ENCODE measurements around the gene SNAI3.

Gene SNAI3

DNA sequence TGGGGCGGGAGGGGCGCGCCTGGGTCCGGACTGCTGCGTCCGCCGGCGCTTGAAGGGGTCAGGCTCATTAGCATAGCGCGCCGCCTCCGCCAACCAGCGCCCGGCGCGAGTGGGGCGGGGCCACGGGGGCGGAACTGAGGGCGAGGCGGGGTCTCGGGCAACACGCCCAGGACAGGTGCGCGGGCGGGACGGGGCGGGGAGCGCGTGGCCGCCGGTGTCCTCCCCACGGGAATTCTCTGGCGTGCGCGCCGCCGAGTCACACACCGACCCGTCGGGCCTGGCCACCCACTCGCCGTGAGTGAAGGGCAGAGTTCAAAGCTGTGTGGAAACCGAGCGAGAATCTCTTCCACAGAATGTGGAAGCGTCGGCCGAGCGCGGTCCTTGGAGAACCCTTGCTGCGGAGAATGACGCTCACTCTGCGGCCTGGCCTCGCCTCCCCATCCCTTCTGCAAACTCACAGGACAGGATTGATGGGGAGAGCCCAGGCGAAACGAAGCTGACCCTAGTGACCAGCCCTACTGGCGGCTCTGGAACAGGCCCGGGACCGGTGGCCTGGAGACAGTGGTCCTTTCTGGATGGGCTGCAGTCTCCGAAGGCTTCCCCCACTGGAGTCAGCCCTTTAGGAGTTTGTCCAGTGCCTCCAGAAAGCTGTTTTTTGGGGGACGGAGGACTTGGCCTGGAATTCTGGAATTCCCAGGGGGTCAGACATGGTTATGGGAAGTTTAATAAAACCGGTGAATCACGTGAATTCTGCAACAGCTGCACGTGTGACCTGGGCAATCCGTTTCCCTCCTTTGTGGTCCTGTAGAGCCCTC lies at the start of gene SNAI3:
TSS of gene SNAI3 (minus strand) at position 69 of the 815 bp plus-strand sequence. CDS start 101 bp downstream, outside the sequence.
- DNase-seq (ENCODE audit: low spot score): no peak

DNA sequence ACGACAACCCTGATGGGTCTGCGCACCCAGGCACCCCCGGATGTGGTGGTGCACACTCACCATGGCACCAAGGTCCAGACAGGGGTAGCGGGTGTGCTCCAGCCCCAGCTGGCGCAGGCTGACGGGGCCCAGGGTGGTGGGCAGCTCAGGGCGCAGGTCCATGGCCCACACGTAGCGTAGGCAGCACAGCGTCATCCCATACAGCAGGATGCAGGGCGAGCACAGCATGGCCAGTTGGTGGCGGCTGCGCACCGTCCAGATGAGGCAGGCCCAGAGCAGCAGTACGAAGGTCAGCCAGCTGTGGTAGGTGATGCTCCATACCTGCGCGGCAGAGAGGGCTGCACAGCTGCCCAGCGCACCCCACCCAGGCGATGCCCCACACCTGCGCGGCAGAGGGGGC lies 49.8 kb upstream of the SNAI3 start:
- DNase-seq (ENCODE audit: low spot score): no peak

DNA sequence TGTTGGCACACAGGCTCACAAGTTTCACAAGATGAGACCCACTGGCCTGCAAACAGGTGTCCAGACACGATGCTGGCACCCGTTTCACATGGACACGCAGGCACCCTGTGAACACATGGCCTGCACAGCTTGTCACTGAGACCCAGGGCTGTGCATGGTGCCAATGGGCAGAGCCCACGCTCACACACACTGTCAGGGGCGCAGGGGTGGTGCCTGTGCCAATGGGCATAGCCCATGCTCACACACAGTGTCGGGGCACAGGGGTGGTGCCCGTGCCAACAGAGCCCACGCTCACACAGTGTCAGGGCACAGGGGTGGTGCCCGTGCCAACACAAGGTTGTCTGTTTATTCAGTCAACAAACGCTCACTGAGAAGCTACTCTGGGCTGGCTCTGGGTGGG lies 49.3 kb upstream of the SNAI3 start:
- no peak for DNase-seq (ENCODE audit: low spot score)

DNA sequence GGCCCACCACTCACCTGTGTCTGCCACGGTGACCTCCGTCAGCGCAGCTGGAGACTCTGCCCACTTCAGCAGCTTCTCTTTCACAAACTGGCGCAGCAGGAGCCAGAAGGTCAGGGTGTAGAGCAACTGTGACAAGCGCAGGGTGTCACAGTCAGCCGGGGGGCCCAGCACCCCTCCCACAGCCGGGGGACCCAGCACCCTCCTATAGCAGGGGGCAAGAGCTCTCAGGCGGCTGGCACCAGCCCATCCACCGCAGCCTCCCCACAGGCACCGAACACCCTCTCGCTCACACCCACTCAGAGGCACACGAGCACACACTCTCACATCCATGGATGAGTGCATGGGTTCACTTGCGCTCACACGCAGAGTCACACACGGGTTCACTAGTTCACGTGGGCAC lies 48.8 kb upstream of the SNAI3 start:
- no peak for DNase-seq (ENCODE audit: low spot score)

DNA sequence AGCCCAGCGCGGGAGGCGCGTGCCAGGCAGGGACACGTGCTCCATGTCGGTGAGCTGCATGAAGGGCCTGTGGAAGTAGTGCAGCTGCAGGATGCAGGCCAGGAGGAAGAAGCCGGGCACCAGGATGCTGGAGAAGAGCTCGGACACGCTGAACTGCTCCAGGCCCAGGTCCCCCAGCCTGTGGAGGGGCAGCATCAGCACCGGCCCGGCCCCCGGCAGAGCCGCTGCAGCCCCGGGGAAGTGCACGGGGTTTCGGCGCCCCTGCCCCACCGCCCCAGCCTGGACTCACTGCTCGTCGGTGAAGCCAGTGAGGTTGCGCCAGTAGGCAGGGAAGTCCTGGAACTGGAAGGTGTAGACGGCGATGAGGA lies 48.0 kb upstream of the SNAI3 start:
- DNase-seq (ENCODE audit: low spot score): no peak

DNA sequence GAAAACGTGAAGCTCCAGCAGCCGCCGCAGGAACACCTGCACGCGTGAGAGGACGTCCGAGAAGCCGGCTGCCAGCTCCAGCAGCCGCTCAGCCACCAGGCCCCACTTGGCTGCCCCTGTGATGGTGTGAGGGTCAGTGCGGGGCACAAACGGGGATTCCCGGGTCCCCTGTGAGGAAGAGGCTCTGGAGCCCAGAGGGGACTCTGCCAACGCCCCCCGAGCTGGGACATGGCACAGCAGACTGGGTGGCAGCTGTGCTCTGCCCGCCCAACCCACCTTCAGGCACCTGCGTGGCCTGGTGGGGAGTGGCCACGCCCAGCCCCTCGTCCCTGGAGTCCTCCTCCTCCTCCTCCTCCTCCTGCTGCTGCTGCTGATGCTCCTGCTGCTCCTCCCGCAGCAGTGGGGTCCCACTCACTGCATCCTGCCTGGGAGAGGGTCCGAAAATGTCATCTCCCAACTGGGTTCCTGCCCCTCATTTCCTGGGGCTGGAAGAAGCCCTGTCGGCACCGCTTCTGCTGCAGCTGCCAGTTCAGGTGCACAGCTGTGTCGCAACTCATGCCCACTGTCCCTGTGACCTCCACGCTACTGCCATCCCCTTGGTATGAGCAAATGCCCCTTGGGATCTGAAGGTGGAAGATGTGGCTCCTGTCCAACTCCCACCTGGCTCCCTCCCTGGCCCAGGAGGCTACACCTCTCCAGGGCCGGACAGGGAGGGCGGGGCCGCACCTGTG lies 47.5 kb upstream of the SNAI3 start:
- no peak for DNase-seq (ENCODE audit: low spot score)

DNA sequence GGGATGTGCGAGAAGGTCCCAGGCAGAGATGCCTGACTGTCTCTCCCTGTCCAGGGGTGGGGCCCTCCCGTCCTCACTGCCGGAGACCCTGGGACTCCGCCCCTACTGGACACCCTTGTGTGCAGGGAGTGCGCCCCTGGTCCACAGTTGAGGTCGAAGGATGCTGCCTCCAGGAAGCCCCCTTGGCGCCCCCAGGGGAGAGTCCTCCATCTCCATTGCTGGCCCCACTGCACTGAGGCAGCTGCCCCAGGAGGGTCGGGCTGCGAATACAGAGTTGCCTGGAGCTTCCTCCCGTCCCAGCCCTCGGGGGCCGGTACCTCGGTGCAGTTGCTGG lies 46.6 kb upstream of the SNAI3 start:
- DNase-seq (ENCODE audit: low spot score): no peak

DNA sequence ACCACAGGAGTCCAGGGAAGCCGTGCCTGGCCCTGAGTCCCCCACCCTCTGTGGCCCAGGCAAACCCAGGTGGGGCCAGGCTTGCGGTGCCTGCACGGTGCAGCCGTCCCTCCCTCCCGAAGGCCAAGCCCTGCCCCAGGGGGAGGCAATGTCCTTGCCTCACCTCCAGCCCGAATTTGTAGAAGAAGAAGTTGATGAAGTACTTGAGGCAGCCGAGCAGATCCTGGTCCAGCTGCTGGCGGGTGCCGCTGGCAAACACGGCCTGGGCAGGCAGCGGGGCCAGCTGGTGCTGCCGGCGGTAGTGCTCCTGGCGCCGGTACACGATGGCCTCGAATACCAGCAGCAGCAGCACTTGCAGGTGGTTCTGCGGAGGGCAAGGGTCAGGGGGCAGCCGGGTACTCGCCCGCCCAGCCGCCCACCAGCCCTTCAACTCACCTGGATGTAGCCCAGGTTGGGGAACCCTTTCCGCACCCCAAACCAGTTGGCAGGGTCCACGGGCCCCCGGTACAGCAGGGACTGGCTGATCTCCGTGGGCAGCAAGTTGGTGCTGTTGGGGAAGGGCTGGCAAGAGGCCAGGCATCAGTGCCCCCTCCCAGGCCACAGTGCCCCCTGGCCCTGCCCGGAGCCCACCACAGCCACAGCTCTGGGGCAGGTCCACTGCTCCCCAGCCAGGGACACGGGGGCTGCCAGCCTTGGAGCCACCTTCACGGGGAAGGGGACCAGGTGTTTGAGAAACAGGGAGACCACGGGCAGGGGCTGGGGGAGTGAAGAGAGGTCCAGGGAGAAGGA lies 46.1 kb upstream of the SNAI3 start:
- DNase-seq (ENCODE audit: low spot score): no peak

DNA sequence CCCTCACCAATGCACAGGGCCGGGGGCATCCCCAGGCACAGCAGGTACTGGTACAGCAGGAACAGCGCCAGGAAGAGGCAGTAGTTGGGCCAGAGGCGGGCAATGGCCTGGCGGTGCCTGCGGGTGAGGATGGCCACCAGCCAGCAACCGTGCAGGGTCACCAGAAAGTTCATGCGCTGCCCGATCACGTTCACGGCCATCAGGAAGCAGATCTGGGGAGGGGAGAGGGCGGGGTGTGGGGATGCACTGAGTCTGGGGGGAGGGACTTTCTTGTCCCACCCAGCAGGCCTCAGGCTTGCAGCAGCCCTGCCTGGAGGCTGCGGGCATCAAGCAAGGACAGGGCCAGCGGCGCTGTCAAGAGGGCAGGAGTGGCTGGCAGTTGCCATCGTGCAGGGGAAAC lies 45.4 kb upstream of the SNAI3 start:
- DNase-seq (ENCODE audit: low spot score): no peak

DNA sequence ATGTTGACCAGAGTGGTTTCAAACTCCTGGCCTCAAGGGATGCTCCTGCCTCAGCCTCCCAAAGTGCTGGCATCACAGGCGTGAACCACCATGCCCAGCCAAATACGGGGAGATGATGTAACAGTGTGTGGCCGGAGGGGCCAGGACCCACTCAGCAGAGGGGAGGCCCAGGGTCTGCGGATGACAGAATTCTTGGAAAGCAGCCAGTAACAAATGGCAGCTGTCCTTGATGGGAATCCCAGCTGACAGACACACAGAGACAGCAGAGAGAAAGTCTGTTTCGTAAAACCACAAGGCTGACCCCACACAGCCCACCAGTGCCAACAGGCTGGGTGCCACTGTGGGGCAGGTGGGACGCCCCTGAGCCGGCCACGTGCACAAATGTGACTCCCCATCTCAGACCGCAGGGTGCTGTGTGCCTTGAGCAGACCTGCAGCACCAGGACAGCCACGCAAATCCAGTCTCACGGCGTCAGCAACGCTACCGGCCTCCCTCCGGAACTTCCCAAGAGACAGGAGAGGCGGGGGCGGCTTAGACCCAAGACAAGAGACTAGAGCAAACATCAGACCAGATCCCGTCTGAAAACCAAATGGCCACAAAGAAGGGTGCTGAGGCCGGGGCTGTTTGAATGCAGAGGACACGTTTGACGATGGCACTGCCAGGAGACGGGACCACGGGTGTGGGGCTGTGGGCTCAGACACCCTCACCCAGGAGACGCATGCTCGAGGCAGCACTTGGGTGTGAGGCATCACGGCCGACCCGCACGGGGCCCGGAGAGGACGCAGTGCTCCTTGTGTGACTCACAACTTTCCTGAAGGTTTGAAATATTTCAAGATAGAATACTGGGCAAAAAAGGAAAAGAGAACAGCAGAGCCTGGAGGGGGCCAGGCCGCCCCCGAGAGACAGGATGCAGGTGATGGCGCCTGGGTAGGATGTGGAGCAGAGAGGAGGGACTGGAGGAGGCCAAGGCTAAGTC lies 44.6 kb upstream of the SNAI3 start:
- DNase-seq (ENCODE audit: low spot score): no peak

DNA sequence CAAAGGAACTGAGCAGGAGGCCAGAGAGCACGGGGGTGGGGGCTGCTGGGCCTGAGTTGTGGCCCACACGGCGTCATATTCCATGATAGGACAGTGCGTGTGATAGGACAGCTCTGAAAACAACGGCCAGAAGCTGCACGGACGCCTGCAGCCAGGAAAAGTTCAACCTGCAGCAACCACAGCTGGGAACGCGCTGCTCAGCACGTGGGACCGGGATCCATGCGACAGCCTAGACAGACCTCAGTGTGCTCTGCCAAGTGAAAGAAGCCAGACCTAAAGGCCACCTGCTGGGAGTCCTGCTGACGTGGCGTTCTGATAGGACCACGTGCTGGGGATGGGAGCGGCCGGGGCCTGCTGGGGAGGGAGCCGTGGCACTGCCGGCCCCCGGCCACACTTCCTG lies 41.6 kb upstream of the SNAI3 start:
- no peak for DNase-seq (ENCODE audit: low spot score)

DNA sequence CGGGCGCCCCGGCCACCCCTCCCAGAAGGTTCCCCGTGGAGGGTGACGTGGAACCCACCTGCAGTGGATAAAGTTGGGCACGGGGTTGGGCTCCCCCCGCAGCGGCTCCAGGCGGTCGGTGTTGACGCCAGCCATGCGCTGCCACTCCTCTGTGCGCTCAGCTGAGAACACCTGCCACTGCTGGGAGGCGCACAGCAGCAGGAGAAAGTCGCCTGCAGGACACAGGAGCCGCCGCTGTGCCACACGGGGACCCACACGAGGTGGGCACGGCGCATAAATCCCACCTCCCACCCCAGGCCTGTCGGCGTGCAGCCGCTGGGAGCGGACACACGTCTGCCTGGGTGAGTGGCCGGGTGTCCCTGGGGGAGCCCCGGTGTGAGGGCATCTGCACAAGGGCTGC lies 40.7 kb upstream of the SNAI3 start:
- DNase-seq (ENCODE audit: low spot score): no peak

DNA sequence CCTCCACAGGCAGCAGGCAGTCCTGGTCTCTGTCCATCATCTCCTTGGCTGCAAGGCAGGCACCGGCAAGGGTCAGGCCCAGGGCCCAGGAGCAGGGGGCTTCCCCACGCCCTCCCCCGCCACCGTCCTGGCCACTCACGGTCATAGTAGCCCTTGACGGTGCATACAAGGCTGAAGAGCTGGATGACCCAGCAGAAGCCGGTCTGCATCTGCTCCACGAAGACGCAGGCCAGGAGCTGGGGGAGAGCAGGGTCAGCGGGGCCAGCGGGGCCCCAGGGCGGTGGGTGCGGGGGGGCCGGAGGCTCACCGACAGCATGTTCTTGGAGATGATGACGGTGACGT lies 40.1 kb upstream of the SNAI3 start:
- DNase-seq (ENCODE audit: low spot score): no peak

DNA sequence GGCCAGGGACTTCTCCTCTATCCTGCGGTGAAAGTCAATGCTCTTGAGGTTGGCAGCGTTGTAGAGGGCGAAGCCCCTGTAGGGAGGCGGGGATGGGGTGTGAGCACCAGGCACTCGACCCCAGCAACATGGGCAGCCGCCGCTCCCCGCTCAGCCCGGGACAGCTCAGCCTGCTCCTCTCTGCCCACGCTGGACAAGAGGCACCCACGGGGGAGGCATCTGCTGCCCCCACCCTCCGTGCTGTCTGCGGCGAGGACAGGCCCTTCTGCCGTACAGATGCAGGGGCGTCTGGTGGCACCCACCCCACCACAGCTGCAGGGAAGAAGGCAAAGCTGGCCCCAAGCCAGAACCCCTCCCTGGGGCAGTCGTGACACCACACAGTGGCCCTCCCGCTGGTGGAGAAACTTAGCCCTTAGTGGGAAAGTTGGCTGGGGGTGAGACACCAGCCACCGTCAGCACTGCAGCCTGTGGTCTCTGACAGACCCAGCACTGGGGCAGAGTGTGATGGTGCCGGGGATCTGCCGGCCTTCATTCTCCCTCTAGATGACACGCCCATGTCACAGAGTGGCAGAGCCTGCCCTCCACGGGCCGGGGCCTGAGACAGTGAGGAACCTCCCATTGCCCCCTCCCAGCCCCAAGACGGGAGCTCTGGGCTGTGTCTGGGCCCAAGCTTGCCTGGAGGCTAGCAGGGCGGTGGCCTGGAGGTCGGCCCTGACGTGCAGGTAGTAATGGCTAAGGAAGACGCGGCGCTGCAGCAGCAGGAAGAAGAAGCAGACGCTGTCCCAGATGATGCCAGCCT lies 39.5 kb upstream of the SNAI3 start:
- DNase-seq (ENCODE audit: low spot score): no peak

DNA sequence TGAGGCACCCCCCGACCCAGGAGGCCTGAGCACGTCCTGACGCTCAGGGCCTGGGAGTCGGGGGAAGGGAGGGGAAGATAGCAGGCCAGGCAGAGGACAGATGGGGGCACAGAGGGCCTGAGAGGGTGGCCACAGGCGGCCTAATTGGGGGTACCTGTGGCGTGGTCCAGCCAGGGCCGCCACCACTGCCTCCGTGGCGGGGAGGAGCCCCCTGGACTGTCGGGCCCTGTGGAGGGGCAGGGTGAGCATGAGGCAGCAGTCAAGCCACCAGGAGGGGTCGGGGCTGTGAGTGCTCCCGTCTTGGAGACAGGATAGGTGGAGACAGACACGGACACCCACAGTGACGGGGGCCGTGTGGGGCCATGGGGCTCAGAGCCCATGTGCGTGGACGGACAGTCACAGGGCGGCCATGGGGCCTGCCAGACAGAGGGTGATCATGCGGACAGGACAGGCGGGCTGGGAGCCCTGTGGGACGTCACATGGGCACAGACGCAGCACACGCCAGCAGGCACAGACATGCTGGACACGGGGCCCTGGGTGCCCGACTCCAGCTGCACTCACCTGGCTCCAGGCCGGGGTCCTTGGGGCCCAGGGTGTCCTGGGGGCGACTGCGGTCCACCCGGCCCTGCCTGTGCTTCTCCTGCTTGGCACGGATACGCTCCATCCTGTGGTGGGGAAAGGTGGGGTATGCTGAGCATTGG lies 38.7 kb upstream of the SNAI3 start:
- DNase-seq (ENCODE audit: low spot score): no peak

DNA sequence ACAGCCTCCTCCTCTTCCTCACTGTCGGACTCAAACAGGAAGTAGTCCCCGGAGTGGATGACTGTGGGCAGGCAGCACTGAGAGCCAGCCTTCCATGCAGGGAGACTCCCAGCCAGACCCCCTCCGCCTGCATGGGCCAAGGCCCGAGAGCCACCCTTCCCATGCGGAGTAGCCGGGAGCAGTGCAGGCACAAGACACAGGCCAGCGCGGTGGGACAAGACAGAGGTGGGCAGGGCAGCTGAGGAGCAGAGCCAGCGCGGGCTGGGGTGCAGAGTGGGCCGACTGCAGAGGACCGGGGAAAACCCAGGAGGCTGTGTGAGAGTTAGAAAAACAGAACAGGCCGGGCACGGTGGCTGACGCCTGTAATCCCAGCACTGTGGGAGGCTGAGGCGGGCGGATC lies 37.6 kb upstream of the SNAI3 start:
- DNase-seq (ENCODE audit: low spot score): no peak

DNA sequence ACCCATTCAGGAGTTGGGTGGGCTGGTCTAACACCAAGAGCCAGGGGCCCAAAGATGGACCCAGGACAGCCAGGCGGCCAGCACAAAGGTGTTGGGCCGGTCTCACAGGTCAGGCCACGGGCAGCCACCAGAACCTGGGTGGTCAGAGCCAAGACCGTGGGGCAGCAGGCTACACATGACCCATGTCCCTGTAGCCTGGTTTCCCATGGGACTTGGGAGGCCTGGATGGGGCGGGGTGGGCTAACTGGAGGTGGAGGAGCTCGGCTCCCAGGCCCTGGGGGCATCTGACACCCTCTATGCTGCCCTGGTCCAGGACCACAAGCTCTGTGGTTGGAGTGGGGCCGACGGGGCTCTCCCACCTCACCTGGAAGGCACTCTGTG lies 37.2 kb upstream of the SNAI3 start:
- DNase-seq (ENCODE audit: low spot score): no peak

DNA sequence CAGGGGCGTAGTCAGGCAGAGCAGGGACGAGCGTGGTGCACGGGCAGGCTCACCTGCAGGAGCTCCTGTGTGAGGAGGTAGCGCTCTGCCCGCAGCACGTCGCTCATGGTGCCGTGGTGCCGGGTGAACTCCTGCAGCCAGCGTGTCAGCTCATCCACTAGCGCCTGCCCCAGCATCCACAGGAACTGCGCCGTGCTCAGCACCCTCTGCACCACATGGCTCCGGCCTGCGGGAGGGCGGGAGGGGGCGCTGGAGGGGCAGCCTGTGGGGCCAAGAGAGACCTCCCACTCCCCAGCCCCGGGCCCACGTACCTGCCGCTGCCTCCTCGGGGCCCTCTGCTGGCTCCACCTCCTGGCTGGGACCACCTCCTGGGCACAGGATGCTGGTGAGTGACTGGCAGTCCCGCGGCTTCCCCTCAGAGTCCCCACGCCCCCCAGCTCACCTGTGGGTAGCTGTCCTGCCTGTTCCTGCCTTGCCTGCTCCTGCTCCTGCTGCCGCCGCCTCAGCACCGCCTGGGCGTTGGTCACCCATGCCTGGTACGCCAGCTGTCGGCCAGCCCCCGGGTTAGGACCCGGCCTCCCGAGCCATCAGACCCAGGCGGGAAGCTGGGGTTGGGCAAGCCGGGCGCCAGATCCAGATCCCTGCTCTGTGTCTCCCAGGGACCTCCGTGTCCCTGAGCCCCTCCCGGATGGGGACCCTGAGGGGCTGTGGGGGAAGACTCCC lies 36.6 kb upstream of the SNAI3 start:
- no peak for DNase-seq (ENCODE audit: low spot score)

DNA sequence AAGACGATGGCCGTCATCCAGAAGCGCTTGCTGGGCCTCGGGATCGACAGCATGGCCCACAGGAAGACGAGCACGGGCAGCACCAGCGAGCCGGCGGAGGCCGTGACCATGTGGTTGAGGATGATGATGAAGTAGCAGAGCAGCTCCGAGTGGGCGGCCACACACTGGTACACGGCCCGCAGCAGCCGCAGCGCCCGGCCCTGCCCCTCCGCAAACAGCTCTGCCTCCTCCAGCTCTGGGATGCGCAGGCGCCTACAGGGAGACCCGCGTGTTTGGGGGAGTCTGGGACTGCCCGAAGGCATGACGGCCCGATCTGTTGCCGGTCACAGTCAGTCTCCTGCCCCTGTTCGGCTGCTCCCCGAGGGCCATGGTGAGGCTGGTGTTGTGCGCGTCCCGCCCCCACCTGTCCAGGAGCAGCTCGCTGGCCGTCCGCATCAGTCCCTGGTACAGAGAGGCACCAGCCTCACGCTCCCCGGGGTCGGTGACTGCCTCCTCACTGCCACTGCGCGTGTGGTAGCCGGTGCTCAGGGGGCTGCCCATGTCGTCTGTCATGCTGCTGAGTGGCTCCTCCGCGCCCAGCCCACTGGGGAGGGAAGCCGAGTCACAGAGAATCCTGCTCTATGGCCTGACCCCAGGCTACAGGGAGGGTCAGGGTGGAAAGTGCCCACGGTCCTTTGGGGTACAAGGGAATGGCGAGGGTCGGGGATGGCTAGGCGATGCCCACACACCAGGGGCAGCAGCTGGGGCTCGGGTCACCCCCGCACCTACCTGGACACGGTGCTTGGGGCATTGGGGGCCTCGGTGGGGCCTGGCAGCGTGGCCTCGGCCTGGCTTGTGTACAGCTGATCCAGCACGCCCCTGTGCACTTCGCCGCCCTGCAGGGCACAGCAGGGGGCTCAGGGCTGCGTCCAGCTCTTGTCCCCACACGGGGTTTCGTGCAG lies 35.8 kb upstream of the SNAI3 start:
- no peak for DNase-seq (ENCODE audit: low spot score)
